H1 (cell line): Measurements from ENCODE around the gene NTRK1. TPM values are rescaled to one million over a fixed set of nuclear protein-coding genes. Genes with fewer than 3 reads are reported as not detected.
A peak's percentile ranks its signal among the peaks of the same experiment; 100 is the strongest.

ENCODE experiments used
- CBX5 ChIP-seq: fragments of 300-800, 300-1000 bp; sonication (generic); IDR thresholded peaks from 2 replicates; pipeline ENCODE4 v1.7.1; 2016; ENCODE audit warnings: antibody characterized with exemption, low read length, low read depth
- CHD2 ChIP-seq: IDR thresholded peaks from 2 replicates; pipeline ENCODE4 v1.6.1; 2012; ENCODE audit warnings: low read length, improper control_type of control experiment
- CREB1 ChIP-seq: IDR thresholded peaks from 2 replicates; pipeline ENCODE4 v1.6.1; 2012; ENCODE audit warnings: inconsistent platforms
- CTBP2 ChIP-seq: IDR thresholded peaks from 2 replicates; pipeline ENCODE4 v1.7.0; 2011; ENCODE audit warnings: borderline replicate concordance, mild to moderate bottlenecking, moderate library complexity, mixed read lengths, low read length; ENCODE audit not compliant: insufficient read depth, insufficient read length
- HDAC2 ChIP-seq, 2 experiments: fragments of 300-600 bp in 1 of 2; sonication (generic) in 1 of 2; IDR thresholded peaks; 2 replicates each; pipeline ENCODE4 v1.6.1; 2011 to 2012; ENCODE audit warnings: low read depth in 2 of 2, low read length in 2 of 2, mild to moderate bottlenecking in 2 of 2, moderate library complexity in 2 of 2, borderline replicate concordance in 1 of 2, inconsistent platforms in 1 of 2
- POLR2AphosphoS5 ChIP-seq: IDR thresholded peaks from 2 replicates; pipeline ENCODE4 v1.6.1; 2011; ENCODE audit warnings: low read depth, low read length
- POU5F1 ChIP-seq: IDR thresholded peaks from 2 replicates; pipeline ENCODE4 v1.6.1; 2011; ENCODE audit warnings: low read depth, mild to moderate bottlenecking, low read length, moderate library complexity
- RXRA ChIP-seq: IDR thresholded peaks from 2 replicates; pipeline ENCODE4 v1.6.1; 2011; ENCODE audit warnings: low read depth, mild to moderate bottlenecking, low read length, moderate library complexity; ENCODE audit not compliant: insufficient read depth
- SIX5 ChIP-seq: IDR thresholded peaks from 2 replicates; pipeline ENCODE4 v1.6.1; 2011; ENCODE audit warnings: mild to moderate bottlenecking, low read depth, low read length
- SP2 ChIP-seq: IDR thresholded peaks from 2 replicates; pipeline ENCODE4 v1.6.1; 2012; ENCODE audit warnings: mild to moderate bottlenecking, low read length, inconsistent platforms
- SP4 ChIP-seq: IDR thresholded peaks from 2 replicates; pipeline ENCODE4 v1.6.1; 2012; ENCODE audit warnings: low read length, inconsistent platforms
- TBP ChIP-seq: IDR thresholded peaks from 2 replicates; pipeline ENCODE4 v1.6.1; 2011; ENCODE audit warnings: low read depth, low read length, improper control_type of control experiment
- TEAD4 ChIP-seq: IDR thresholded peaks from 2 replicates; pipeline ENCODE4 v1.6.1; 2012; ENCODE audit warnings: low read depth, low read length, inconsistent platforms, mixed read lengths
- polyA plus RNA-seq, 7 experiments: library from polyadenylated mRNA; depleted of rRNA in 3 of 7; stranded (reverse) in 5 of 7; unstranded in 2 of 7; fragments of >200 nt in 5 of 7; fragments of 200-250 nt in 2 of 7; gene quantifications; 1 replicate in 5 of 7; 2 replicates in 1 of 7; 4 replicates in 1 of 7; pipeline versions ENCODE4 v1.2.1 to v1.2.3, GENCODE V29; 2011 to 2013; ENCODE audit warnings: missing spikeins in 2 of 7, mixed read lengths in 2 of 7
- total RNA-seq: library from RNA; stranded (reverse); fragmentation: NEBNext Ultra II Directional; extraction: Animal tissue kit (Norgen Biotek cat#: 25700); gene quantifications from 2 replicates; pipeline ENCODE4 v1.2.1, GENCODE V29; 2021
- TF ChIP-seq, protein P1 (sequence below): IDR thresholded peaks from 2 replicates; pipeline ENCODE4 v1.6.1; 2012; ENCODE audit warnings: inconsistent platforms
- TF ChIP-seq, protein P2 (sequence below), 3 experiments: IDR thresholded peaks; 1 replicate in 2 of 3; 2 replicates in 1 of 3; pipeline versions ENCODE4 v1.5.1 to v1.6.1; 2011; ENCODE audit warnings: low read length in 3 of 3, mild to moderate bottlenecking in 3 of 3, inconsistent platforms in 2 of 3, low read depth in 1 of 3, moderate library complexity in 1 of 3; ENCODE audit not compliant: insufficient read depth in 1 of 3; ENCODE audit errors: control extremely low read depth in 1 of 3
- TF ChIP-seq, protein P3 (sequence below): IDR thresholded peaks from 2 replicates; pipeline ENCODE4 v1.6.1; 2011; ENCODE audit warnings: low read length, improper control_type of control experiment

The NTRK1 gene
- total and polyA plus RNA-seq, 2 of the 8 experiments (the other 6 are each of a cell fraction or from before 2014, with no cell fraction given) = 0.12 to 0.24 TPM

DNA sequence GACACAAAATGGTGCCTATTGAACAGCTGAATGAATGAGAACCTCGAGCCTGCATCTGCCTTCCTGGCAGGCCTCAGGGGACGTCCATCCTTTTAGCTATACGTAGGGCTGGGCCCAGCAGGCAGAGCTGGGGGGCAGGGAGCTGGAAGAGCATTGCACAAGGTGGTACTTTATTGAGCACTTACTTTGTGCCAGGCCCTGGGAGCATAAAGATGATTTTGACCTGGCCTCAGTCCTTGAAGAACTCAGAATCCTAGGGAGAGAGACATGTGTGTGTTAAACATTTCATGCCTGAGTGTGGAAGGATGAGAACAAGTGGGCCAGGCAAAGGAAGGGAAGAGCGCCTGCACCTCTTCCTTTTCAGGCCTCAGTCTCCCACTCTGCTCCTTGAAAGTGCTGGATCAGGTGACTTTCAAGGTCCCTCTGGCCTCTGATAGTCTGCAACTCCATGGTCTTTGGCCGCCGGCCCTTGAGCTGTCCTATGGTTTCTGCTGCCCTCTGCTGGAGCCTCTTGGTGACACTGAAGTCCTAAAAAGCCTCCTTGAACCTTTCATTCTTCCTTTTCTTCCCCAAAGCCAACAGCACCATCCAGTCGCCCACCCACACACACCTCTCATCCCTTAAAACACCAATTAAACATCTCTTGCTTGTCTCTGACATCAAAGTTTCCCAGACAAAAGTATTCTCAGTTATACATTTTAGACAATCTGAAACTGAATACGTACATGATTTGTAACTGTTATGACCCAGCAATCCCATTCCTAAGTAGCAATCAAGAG lies 29.3 kb downstream of the NTRK1 start (continued):
- no peak for TF ChIP-seq SP4
- no peak for TF ChIP-seq CHD2
- no peak for TF ChIP-seq SIX5
- TF ChIP-seq, protein P1, sequence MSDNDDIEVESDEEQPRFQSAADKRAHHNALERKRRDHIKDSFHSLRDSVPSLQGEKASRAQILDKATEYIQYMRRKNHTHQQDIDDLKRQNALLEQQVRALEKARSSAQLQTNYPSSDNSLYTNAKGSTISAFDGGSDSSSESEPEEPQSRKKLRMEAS = no peak
- no peak for TF ChIP-seq CTBP2
- no peak for TF ChIP-seq RXRA
- no peak for TF ChIP-seq POLR2AphosphoS5
- TF ChIP-seq HDAC2 (IDR thresholded peaks at IDR 0.05; ENCODE audit: borderline replicate concordance in 1 of 2, low read depth in 2 of 2, low read length in 2 of 2) = no peak
- no peak for TF ChIP-seq TEAD4
- no peak for TF ChIP-seq CREB1
- TF ChIP-seq TBP = peak; percentile 38; the same call in 1 of the 2 replicates
- no peak for TF ChIP-seq POU5F1
- TF ChIP-seq SP2 = peak; percentile 60
- TF ChIP-seq, protein P2, sequence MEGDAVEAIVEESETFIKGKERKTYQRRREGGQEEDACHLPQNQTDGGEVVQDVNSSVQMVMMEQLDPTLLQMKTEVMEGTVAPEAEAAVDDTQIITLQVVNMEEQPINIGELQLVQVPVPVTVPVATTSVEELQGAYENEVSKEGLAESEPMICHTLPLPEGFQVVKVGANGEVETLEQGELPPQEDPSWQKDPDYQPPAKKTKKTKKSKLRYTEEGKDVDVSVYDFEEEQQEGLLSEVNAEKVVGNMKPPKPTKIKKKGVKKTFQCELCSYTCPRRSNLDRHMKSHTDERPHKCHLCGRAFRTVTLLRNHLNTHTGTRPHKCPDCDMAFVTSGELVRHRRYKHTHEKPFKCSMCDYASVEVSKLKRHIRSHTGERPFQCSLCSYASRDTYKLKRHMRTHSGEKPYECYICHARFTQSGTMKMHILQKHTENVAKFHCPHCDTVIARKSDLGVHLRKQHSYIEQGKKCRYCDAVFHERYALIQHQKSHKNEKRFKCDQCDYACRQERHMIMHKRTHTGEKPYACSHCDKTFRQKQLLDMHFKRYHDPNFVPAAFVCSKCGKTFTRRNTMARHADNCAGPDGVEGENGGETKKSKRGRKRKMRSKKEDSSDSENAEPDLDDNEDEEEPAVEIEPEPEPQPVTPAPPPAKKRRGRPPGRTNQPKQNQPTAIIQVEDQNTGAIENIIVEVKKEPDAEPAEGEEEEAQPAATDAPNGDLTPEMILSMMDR (IDR thresholded peaks at IDR 0.05; ENCODE audit: control extremely low read depth in 1 of 3, insufficient read depth in 1 of 3, low read depth in 1 of 3, low read length in 3 of 3) = peak; percentile 61 to 93 (median 87)
- TF ChIP-seq, protein P3, sequence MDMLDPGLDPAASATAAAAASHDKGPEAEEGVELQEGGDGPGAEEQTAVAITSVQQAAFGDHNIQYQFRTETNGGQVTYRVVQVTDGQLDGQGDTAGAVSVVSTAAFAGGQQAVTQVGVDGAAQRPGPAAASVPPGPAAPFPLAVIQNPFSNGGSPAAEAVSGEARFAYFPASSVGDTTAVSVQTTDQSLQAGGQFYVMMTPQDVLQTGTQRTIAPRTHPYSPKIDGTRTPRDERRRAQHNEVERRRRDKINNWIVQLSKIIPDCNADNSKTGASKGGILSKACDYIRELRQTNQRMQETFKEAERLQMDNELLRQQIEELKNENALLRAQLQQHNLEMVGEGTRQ = peak; percentile 74
- no peak for TF ChIP-seq CBX5
